SK-N-SH treated with all-trans-retinoic acid at 6 μM for 48 hours (cell line): Measurements from ENCODE around the gene TXLNA.

ENCODE experiments used
- ATAC-seq: fragments of 200-7000 bp; cut with Tn5 transposase; 3 replicates; pipeline ENCODE4 v1.9.1; 2020; ENCODE audit warnings: mild to moderate bottlenecking, moderate library complexity
- ARNTL ChIP-seq: fragments of 450-650 bp; formaldehyde crosslinking; IDR thresholded peaks from 2 replicates; pipeline ENCODE4 v1.5.0; 2020; ENCODE audit warnings: low read depth, mild to moderate bottlenecking, moderate library complexity, borderline replicate concordance
- BACH2 ChIP-seq: fragments of 250-450 bp; sonication (Bioruptor Pico); IDR thresholded peaks from 2 replicates; pipeline ENCODE4 v1.9.0; 2021; ENCODE audit warnings: mild to moderate bottlenecking, borderline replicate concordance
- CREB5 ChIP-seq: fragments of 250-450 bp; sonication (Bioruptor Pico); IDR thresholded peaks from 2 replicates; pipeline ENCODE4 v1.5.1; 2020; ENCODE audit warnings: low read depth, mild to moderate bottlenecking, moderate library complexity
- CSRNP3 ChIP-seq: fragments of 250-450 bp; sonication (Bioruptor Pico); IDR thresholded peaks from 2 replicates; pipeline ENCODE4 v1.5.1; 2021; ENCODE audit warnings: mild to moderate bottlenecking, moderate library complexity
- ESRRG ChIP-seq: fragments of 250-450 bp; sonication (Bioruptor Pico); IDR thresholded peaks from 2 replicates; pipeline ENCODE4 v1.6.1; 2021; ENCODE audit warnings: mild to moderate bottlenecking
- GLIS3 ChIP-seq: fragments of 250-450 bp; sonication (Bioruptor Pico); IDR thresholded peaks from 2 replicates; pipeline ENCODE4 v1.5.0; 2020; ENCODE audit warnings: mild to moderate bottlenecking, moderate library complexity
- ISL1 ChIP-seq: fragments of 250-450 bp; sonication (Bioruptor Pico); IDR thresholded peaks from 2 replicates; pipeline ENCODE4 v2.1.2; 2022; ENCODE audit warnings: mild to moderate bottlenecking, moderate library complexity
- OSR1 ChIP-seq: fragments of 250-450 bp; sonication (Bioruptor Pico); IDR thresholded peaks from 2 replicates; pipeline ENCODE4 v1.8.0; 2022; ENCODE audit warnings: moderate library complexity, mild to moderate bottlenecking, inconsistent platforms
- PPARA ChIP-seq: fragments of 250-450 bp; sonication (Bioruptor Pico); IDR thresholded peaks from 2 replicates; pipeline ENCODE4 v1.5.0; 2020; ENCODE audit warnings: mild to moderate bottlenecking, borderline replicate concordance
- RARB ChIP-seq: fragments of 250-450 bp; sonication (Bioruptor Pico); IDR thresholded peaks from 2 replicates; pipeline ENCODE4 v1.8.0; 2021; ENCODE audit warnings: mild to moderate bottlenecking, moderate library complexity
- SNAI2 ChIP-seq: fragments of 250-450 bp; sonication (Bioruptor Pico); IDR thresholded peaks from 2 replicates; pipeline ENCODE4 v1.5.0; 2020; ENCODE audit warnings: mild to moderate bottlenecking, moderate library complexity
- TCF4 ChIP-seq: fragments of 250-450 bp; sonication (Bioruptor Pico); IDR thresholded peaks from 2 replicates; pipeline ENCODE4 v1.8.0; 2021; ENCODE audit warnings: mild to moderate bottlenecking, moderate library complexity, borderline replicate concordance
- TOX ChIP-seq: fragments of 250-450 bp; sonication (Bioruptor Pico); IDR thresholded peaks from 2 replicates; pipeline ENCODE4 v1.8.0; 2021; ENCODE audit warnings: mild to moderate bottlenecking, moderate library complexity, borderline replicate concordance
- TSHZ2 ChIP-seq: fragments of 250-450 bp; sonication (Bioruptor Pico); IDR thresholded peaks from 2 replicates; pipeline ENCODE4 v1.5.0; 2020; ENCODE audit warnings: mild to moderate bottlenecking, moderate library complexity
- ZC3H10 ChIP-seq: fragments of 250-450 bp; sonication (Bioruptor Pico); IDR thresholded peaks from 2 replicates; pipeline ENCODE4 v1.5.1; 2021; ENCODE audit warnings: mild to moderate bottlenecking, moderate library complexity
- ZFP3 ChIP-seq: fragments of 250-450 bp; sonication (Bioruptor Pico); IDR thresholded peaks from 2 replicates; pipeline ENCODE4 v1.5.0; 2020; ENCODE audit warnings: mild to moderate bottlenecking, moderate library complexity
- ZFP30 ChIP-seq: fragments of 450-650 bp; formaldehyde crosslinking; IDR thresholded peaks from 2 replicates; pipeline ENCODE4 v1.5.0; 2022; ENCODE audit warnings: mild to moderate bottlenecking, moderate library complexity
- ZNF70 ChIP-seq: fragments of 450-650 bp; formaldehyde crosslinking; IDR thresholded peaks from 2 replicates; pipeline ENCODE4 v1.5.0; 2020; ENCODE audit warnings: mild to moderate bottlenecking, moderate library complexity
- ZNF8 ChIP-seq: fragments of 450-650 bp; formaldehyde crosslinking; IDR thresholded peaks from 2 replicates; pipeline ENCODE4 v1.5.0; 2020; ENCODE audit warnings: mild to moderate bottlenecking, moderate library complexity

TXLNA gene

GRCh38 chr1:32220746-32221580 lies 41.5 kb downstream of the TXLNA start:
- no peak for ATAC-seq
- TF ChIP-seq CREB5 (CRISPR knock-in tag) (no peak), TSHZ2 (CRISPR knock-in tag) (no peak), PPARA (CRISPR knock-in tag) (no peak), CSRNP3 (no peak), OSR1 (no peak), ISL1 (CRISPR knock-in tag) (no peak), GLIS3 (no peak), ZNF70 (CRISPR knock-in tag) (no peak), BACH2 (no peak), TOX (CRISPR knock-in tag) (no peak), ZC3H10 (no peak), ZFP3 (no peak), ESRRG (CRISPR knock-in tag) (no peak)
- TF ChIP-seq, all 23 proteins: peak for 0

GRCh38 chr1:32221581-32221979 lies 42.1 kb downstream of the TXLNA start:
- no peak for TF ChIP-seq TCF4 (CRISPR knock-in tag)
- no peak for TF ChIP-seq ZNF70 (CRISPR knock-in tag)
- no peak for TF ChIP-seq TSHZ2 (CRISPR knock-in tag)
- no peak for TF ChIP-seq ZFP30 (CRISPR knock-in tag)
- peak; percentile 3; the same call in 2 of the 3 replicates for ATAC-seq

- peak; percentile 96 for ATAC-seq
- TF ChIP-seq ZNF8 (CRISPR knock-in tag): no peak
- TF ChIP-seq ARNTL (CRISPR knock-in tag): no peak
- TF ChIP-seq PPARA (CRISPR knock-in tag): no peak
- TF ChIP-seq ZFP30 (CRISPR knock-in tag): no peak
- TF ChIP-seq TSHZ2 (CRISPR knock-in tag): no peak
- no peak for TF ChIP-seq SNAI2 (CRISPR knock-in tag)
- TF ChIP-seq OSR1: no peak
- no peak for TF ChIP-seq CREB5 (CRISPR knock-in tag)
- no peak for TF ChIP-seq TCF4 (CRISPR knock-in tag)
- TF ChIP-seq RARB (CRISPR knock-in tag): no peak
- TF ChIP-seq CSRNP3: no peak
- no peak for TF ChIP-seq BACH2
- TF ChIP-seq ZNF70 (CRISPR knock-in tag): no peak
Measured at GRCh38 chr1:32221980-32222755, 42.7 kb downstream of the TXLNA start, which contains the start of the genes EIF3I and TMEM234. EIF3I (plus strand) TSS chr1:32222407; CDS start chr1:32222442, 35 bp downstream. TMEM234 (minus strand) TSS chr1:32222353; CDS start chr1:32222322, 31 bp downstream.
